Trophoblast cell (in vitro differentiated cells and primary cell): ENCODE measurements around the gene GFRA1.
"Not testable (repeated sequence)": the region's sequence is repeated elsewhere in the genome, so short reads cannot be mapped to it uniquely, and the experiment has no call there.

ENCODE experiments used
- DNase-seq, 2 donors: peaks; one replicate each; pipeline ENCODE4 v3.0.0-alpha.2; 2016
- H2AFZ ChIP-seq: 2 replicates; pipeline ENCODE4 v1.6.1; 2013; ENCODE audit warnings: low read length, moderate library complexity, mild to moderate bottlenecking; ENCODE audit not compliant: insufficient read depth, poor library complexity
- H2AK5ac ChIP-seq: 2 replicates; pipeline ENCODE4 v1.6.1; 2013; ENCODE audit warnings: mild to moderate bottlenecking, low read length
- H2BK120ac ChIP-seq: 2 replicates; pipeline ENCODE4 v1.6.1; 2013; ENCODE audit warnings: low read length, mild to moderate bottlenecking, moderate library complexity; ENCODE audit not compliant: insufficient read depth, poor library complexity
- H2BK12ac ChIP-seq: 2 replicates; pipeline ENCODE4 v1.6.1; 2013; ENCODE audit warnings: mild to moderate bottlenecking, low read length, moderate library complexity
- H2BK5ac ChIP-seq: 2 replicates; pipeline ENCODE4 v1.6.1; 2013; ENCODE audit warnings: low read length, low read depth, moderate library complexity, mild to moderate bottlenecking; ENCODE audit not compliant: poor library complexity
- H3K14ac ChIP-seq: 2 replicates; pipeline ENCODE4 v1.6.1; 2013; ENCODE audit warnings: mild to moderate bottlenecking, low read length
- H3K18ac ChIP-seq: 2 replicates; pipeline ENCODE4 v1.6.1; 2013; ENCODE audit warnings: mild to moderate bottlenecking, low read length
- H3K23ac ChIP-seq: 2 replicates; pipeline ENCODE4 v1.6.1; 2013; ENCODE audit warnings: low read length
- H3K27ac ChIP-seq: 2 replicates; pipeline ENCODE4 v1.5.1; 2013; ENCODE audit warnings: low read depth, mild to moderate bottlenecking, inconsistent platforms, low read length, moderate library complexity
- H3K27me3 ChIP-seq: 2 replicates; pipeline ENCODE4 v1.6.1; 2013; ENCODE audit warnings: inconsistent platforms, mild to moderate bottlenecking, low read length, moderate library complexity; ENCODE audit not compliant: insufficient read depth
- H3K36me3 ChIP-seq, 2 experiments: 1 replicate in 1 of 2; 2 replicates in 1 of 2; pipeline ENCODE4 v1.6.1; 2013; ENCODE audit warnings: low read length in 2 of 2, mild to moderate bottlenecking in 2 of 2, moderate library complexity in 1 of 2; ENCODE audit not compliant: insufficient read depth in 2 of 2, control insufficient read depth in 1 of 2
- H3K4ac ChIP-seq: 2 replicates; pipeline ENCODE4 v1.6.1; 2013; ENCODE audit warnings: low read depth, mild to moderate bottlenecking, low read length, moderate library complexity
- H3K4me1 ChIP-seq, 2 experiments: 1 replicate in 1 of 2; 2 replicates in 1 of 2; pipeline ENCODE4 v1.6.1; 2013; ENCODE audit warnings: low read length in 2 of 2, mild to moderate bottlenecking in 2 of 2, moderate library complexity in 1 of 2; ENCODE audit not compliant: insufficient read depth in 2 of 2, control insufficient read depth in 1 of 2
- H3K4me2 ChIP-seq: 2 replicates; pipeline ENCODE4 v1.6.1; 2013; ENCODE audit warnings: inconsistent platforms, mild to moderate bottlenecking, low read length, moderate library complexity
- H3K4me3 ChIP-seq: 2 replicates; pipeline ENCODE4 v1.5.1; 2013; ENCODE audit warnings: mild to moderate bottlenecking, low read depth, low read length, inconsistent platforms
- H3K79me1 ChIP-seq: one replicate; pipeline ENCODE4 v1.6.1; 2013; ENCODE audit warnings: low read length
- H3K79me2 ChIP-seq: 2 replicates; pipeline ENCODE4 v1.6.1; 2013; ENCODE audit warnings: low read length, mild to moderate bottlenecking; ENCODE audit not compliant: control insufficient read depth, insufficient read depth, poor library complexity
- H3K9ac ChIP-seq: 2 replicates; pipeline ENCODE4 v1.6.1; 2013; ENCODE audit warnings: mild to moderate bottlenecking, low read length
- H3K9me3 ChIP-seq: 2 replicates; pipeline ENCODE4 v1.6.1; 2013; ENCODE audit warnings: low read depth, mild to moderate bottlenecking, control low read depth, inconsistent platforms, low read length; ENCODE audit not compliant: insufficient read depth
- H4K12ac ChIP-seq: 2 replicates; pipeline ENCODE4 v1.6.1; 2013; ENCODE audit warnings: low read depth, mild to moderate bottlenecking, low read length, moderate library complexity
- H4K8ac ChIP-seq: 2 replicates; pipeline ENCODE4 v1.6.1; 2013; ENCODE audit warnings: low read depth, mild to moderate bottlenecking, low read length, moderate library complexity
- H4K91ac ChIP-seq: one replicate; pipeline ENCODE4 v1.6.1; 2013; ENCODE audit warnings: low read depth, mild to moderate bottlenecking, low read length, moderate library complexity
- WGBS: extraction: QIAGEN DNeasy Blood & Tissue Kit; methylation state at CpG from one replicate; pipeline ENCODE4 v1.1.7; 2013; ENCODE audit warnings: missing lambda C conversion rate; ENCODE audit not compliant: insufficient read length, insufficient coverage; ENCODE audit errors: extremely low coverage; 5-methylcytosine and 5-hydroxymethylcytosine counted together

GFRA1 gene

DNA sequence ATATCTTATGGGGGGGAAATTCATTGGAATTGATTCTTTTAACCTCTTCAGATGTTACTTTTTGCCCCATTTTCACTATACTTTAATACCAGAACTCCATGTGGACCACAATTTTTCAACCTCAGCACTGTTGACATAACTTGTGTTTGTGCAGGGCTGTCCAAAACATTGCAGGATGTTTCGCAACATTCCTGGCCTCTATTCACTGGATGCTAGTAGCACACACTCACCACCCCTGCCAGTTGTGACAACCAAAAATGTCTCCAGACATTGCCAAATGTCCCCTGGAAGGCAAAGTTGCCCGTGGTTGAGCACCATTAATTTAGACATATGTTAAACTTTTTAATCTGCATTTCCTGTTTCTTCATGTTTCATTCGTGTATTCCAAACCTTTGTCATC, 234.7 kb downstream of the GFRA1 start:
- no peak overlapping the region for H4K91ac ChIP-seq
- H3K79me1 ChIP-seq = no peaks in the 10 kb centered on the region
- no peak overlapping the region for H3K14ac ChIP-seq
- H3K79me2 ChIP-seq = no peaks in the 10 kb centered on the region
- H2BK120ac ChIP-seq = no peak overlapping the region
- H3K36me3 ChIP-seq = no peaks in the 10 kb centered on the region
- no peak overlapping the region for H2AFZ ChIP-seq
- H4K12ac ChIP-seq = no peak overlapping the region
- H3K27ac ChIP-seq = no peak overlapping the region
- no peak overlapping the region for H3K4me3 ChIP-seq
- H3K4ac ChIP-seq = no peak overlapping the region
- H3K18ac ChIP-seq = no peak overlapping the region
- peaks cover 3% of the 10 kb centered on the region for H3K9me3 ChIP-seq
- no CpG with 5 or more reads among the region's 3 CpGs for WGBS
- H2BK12ac ChIP-seq = no peak overlapping the region
- no peak for DNase-seq
- H4K8ac ChIP-seq = no peak overlapping the region
- no peak overlapping the region for H3K9ac ChIP-seq
- no peak overlapping the region for H3K4me2 ChIP-seq
- H2BK5ac ChIP-seq = no peak overlapping the region
- H3K27me3 ChIP-seq = no peaks in the 10 kb centered on the region
- no peaks in the 10 kb centered on the region for H3K4me1 ChIP-seq
- no peak overlapping the region for H3K23ac ChIP-seq
- H2AK5ac ChIP-seq = no peak overlapping the region

DNA sequence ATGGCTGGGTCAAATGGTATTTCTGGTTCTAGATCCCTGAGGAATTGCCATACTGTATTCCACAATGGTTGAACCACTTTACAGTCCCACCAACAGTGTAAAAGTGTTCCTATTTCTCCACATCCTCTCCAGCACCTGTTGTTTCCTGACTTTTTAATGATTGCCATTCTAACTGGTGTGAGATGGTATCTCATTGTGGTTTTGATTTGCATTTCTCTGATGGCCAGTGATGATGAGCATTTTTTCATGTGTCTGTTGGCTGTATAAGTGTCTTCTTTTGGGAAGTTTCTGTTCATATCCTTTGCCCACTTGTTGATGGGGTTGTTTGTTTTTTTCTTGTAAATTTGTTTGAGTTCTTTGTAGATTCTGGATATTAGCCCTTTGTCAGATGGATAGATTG, 237.6 kb downstream of the GFRA1 start:
- not testable (repeated sequence) for H4K8ac ChIP-seq, H3K9me3 ChIP-seq, H4K12ac ChIP-seq, H4K91ac ChIP-seq, H2AFZ ChIP-seq, H3K4me1 ChIP-seq, H3K18ac ChIP-seq, H3K14ac ChIP-seq, H2AK5ac ChIP-seq, H3K27ac ChIP-seq, H3K4me3 ChIP-seq, H3K23ac ChIP-seq, DNase-seq, H2BK120ac ChIP-seq, H3K36me3 ChIP-seq, H3K79me1 ChIP-seq, H2BK5ac ChIP-seq, H3K79me2 ChIP-seq, H2BK12ac ChIP-seq, H3K4me2 ChIP-seq, H3K4ac ChIP-seq, H3K9ac ChIP-seq, H3K27me3 ChIP-seq

- H3K14ac ChIP-seq = no peak overlapping the region
- no peak overlapping the region for H3K4me3 ChIP-seq
- no peak overlapping the region for H3K9ac ChIP-seq
- no peak overlapping the region for H3K23ac ChIP-seq
- no peak overlapping the region for H2BK12ac ChIP-seq
- H4K12ac ChIP-seq = no peak overlapping the region
- H4K8ac ChIP-seq = no peak overlapping the region
- H3K27me3 ChIP-seq = no peaks in the 10 kb centered on the region
- no peak overlapping the region for H4K91ac ChIP-seq
- H3K18ac ChIP-seq = no peak overlapping the region
- DNase-seq = no peak
- no peaks in the 10 kb centered on the region for H3K79me1 ChIP-seq
- no peak overlapping the region for H2BK5ac ChIP-seq
- H3K36me3 ChIP-seq = no peaks in the 10 kb centered on the region
- no peak overlapping the region for H2AFZ ChIP-seq
- no peak overlapping the region for H3K4ac ChIP-seq
- no peaks in the 10 kb centered on the region for H3K4me1 ChIP-seq
- no peak overlapping the region for H3K4me2 ChIP-seq
- H2BK120ac ChIP-seq = no peak overlapping the region
- H3K27ac ChIP-seq = no peak overlapping the region
- peaks cover 3% of the 10 kb centered on the region for H3K9me3 ChIP-seq
- no peaks in the 10 kb centered on the region for H3K79me2 ChIP-seq
- WGBS = no CpG with 5 or more reads among the region's 3 CpGs
- H2AK5ac ChIP-seq = no peak overlapping the region
These were observed 242.4 kb downstream of the GFRA1 start for GRCh38 chr10:116030576-116030975.

DNA sequence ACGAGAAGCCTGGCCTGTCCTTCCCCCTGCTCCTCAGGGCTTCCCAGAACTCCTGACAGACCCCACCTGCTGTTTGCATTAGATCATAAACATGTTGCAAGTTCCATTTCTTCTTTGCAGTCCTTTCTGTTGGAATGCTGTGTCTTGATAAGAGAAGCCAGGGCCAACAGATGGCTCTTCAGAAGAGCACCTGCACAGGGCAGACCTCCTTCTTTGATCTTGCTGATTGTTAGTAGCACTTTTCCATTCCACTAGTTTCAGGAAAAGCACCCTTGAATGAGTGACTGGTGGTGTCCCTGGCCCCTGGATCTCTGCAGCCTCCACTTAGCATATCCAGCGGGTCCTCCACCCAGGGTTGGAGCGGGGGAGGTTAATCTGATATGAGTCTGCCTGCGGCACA, 243.2 kb downstream of the GFRA1 start:
- no peak overlapping the region for H3K14ac ChIP-seq
- no peaks in the 10 kb centered on the region for H3K79me1 ChIP-seq
- H3K9me3 ChIP-seq = peaks cover 3% of the 10 kb centered on the region
- DNase-seq = peak; percentile 30 to 37
- H3K27me3 ChIP-seq = no peaks in the 10 kb centered on the region
- H4K8ac ChIP-seq = no peak overlapping the region
- no peak overlapping the region for H3K4ac ChIP-seq
- no peak overlapping the region for H2AK5ac ChIP-seq
- no peak overlapping the region for H3K18ac ChIP-seq
- H2BK12ac ChIP-seq = no peak overlapping the region
- no peak overlapping the region for H4K91ac ChIP-seq
- no peaks in the 10 kb centered on the region for H3K36me3 ChIP-seq
- no peak overlapping the region for H2BK5ac ChIP-seq
- no peak overlapping the region for H4K12ac ChIP-seq
- H2BK120ac ChIP-seq = no peak overlapping the region
- no peak overlapping the region for H3K23ac ChIP-seq
- H3K4me1 ChIP-seq = no peaks in the 10 kb centered on the region
- H3K4me2 ChIP-seq = no peak overlapping the region
- no CpG with 5 or more reads among the region's 4 CpGs for WGBS
- no peak overlapping the region for H3K9ac ChIP-seq
- H3K27ac ChIP-seq = no peak overlapping the region
- no peak overlapping the region for H3K4me3 ChIP-seq
- H2AFZ ChIP-seq = no peak overlapping the region
- H3K79me2 ChIP-seq = no peaks in the 10 kb centered on the region

GRCh38 chr10:116027355-116027754, 245.7 kb downstream of the GFRA1 start:
- no peaks in the 10 kb centered on the region for H3K4me1 ChIP-seq
- no peaks in the 10 kb centered on the region for H3K79me1 ChIP-seq
- H3K79me2 ChIP-seq = no peaks in the 10 kb centered on the region
- H2BK5ac ChIP-seq = no peak overlapping the region
- H4K12ac ChIP-seq = no peak overlapping the region
- peaks cover 3% of the 10 kb centered on the region for H3K9me3 ChIP-seq
- no peak overlapping the region for H2BK12ac ChIP-seq
- H3K4me2 ChIP-seq = no peak overlapping the region
- no peak overlapping the region for H2BK120ac ChIP-seq
- no peak overlapping the region for H2AFZ ChIP-seq
- H3K9ac ChIP-seq = no peak overlapping the region
- no peak overlapping the region for H4K91ac ChIP-seq
- H3K18ac ChIP-seq = no peak overlapping the region
- no peak for DNase-seq
- no peak overlapping the region for H3K4me3 ChIP-seq
- no peak overlapping the region for H3K4ac ChIP-seq
- no peak overlapping the region for H2AK5ac ChIP-seq
- no peak overlapping the region for H3K23ac ChIP-seq
- no CpG with 5 or more reads among the region's 6 CpGs for WGBS
- no peak overlapping the region for H3K27ac ChIP-seq
- H3K36me3 ChIP-seq = no peaks in the 10 kb centered on the region
- no peak overlapping the region for H3K14ac ChIP-seq
- H4K8ac ChIP-seq = no peak overlapping the region
- H3K27me3 ChIP-seq = no peaks in the 10 kb centered on the region
